Activated T-cell treated with anti-CD3 and anti-CD28 coated beads, Interleukin-2, amount 50 U/mL, for 4 hours (primary cell): ENCODE results near the gene RABGAP1L. TPM values are rescaled to one million over a fixed set of nuclear protein-coding genes. Genes with fewer than 3 reads are reported as not detected.
"Not testable (repeated sequence)": the region's sequence is repeated elsewhere in the genome, so short reads cannot be mapped to it uniquely, and the experiment has no call there.

ENCODE experiments used
- ATAC-seq, 2 donors: fragments of 200-7000 bp; cut with Tn5 transposase; one replicate each; pipeline ENCODE4 v1.10.0; 2021
- DNase-seq: peaks from one replicate; pipeline ENCODE4 v3.0.0-alpha.2; 2020
- H3K27me3 Mint-ChIP-seq: one replicate; pipeline ENCODE4 v1.8.0; 2021; ENCODE audit warnings: low read depth, mixed read lengths
- H3K36me3 Mint-ChIP-seq: one replicate; pipeline ENCODE4 v1.8.0; 2022; ENCODE audit warnings: mixed read lengths; ENCODE audit not compliant: insufficient read depth
- H3K4me1 Mint-ChIP-seq: one replicate; pipeline ENCODE4 v1.8.0; 2021; ENCODE audit warnings: low read depth, mixed read lengths
- H3K4me3 Mint-ChIP-seq: one replicate; pipeline ENCODE4 v1.8.0; 2021; ENCODE audit warnings: mild to moderate bottlenecking, moderate library complexity, mixed read lengths
- H3K9me3 Mint-ChIP-seq: one replicate; pipeline ENCODE4 v1.8.0; 2021; ENCODE audit warnings: mixed read lengths
- total RNA-seq, 3 donors: library from RNA; stranded (reverse); gene quantifications; one replicate each; pipeline ENCODE4 v1.2.1, GENCODE V29; 2021

Gene RABGAP1L
- total RNA-seq, 3 donors from 2014 or later, result 16.9 to 23.2 (median 22.3) TPM

DNA sequence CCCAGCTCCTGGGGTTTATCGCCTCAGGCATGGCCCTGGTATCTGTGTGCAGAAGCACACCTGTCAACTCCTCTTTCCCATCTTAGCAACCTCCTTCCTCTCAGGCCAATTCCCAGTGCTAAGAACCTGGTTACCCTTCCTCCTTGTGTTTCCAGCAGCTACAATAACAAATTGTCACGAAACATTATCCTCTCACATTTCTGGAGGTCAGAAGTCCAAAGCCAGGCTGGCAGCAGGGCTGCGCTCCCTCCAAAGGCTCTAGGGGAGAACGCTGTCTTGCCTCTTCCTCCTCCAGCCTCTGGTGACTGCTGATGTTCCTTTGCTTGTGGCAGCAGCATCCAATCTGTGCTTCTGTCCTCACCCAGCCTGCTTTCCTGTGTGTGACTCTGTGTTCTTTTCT is 874.6 kb downstream of the RABGAP1L start:
- Mint-ChIP-seq H3K4me1 (peaks cover 7% of the 10 kb centered on the region), H3K36me3 (no peaks in the 10 kb centered on the region), H3K4me3 (no peak overlapping the region), H3K27me3 (no peaks in the 10 kb centered on the region), H3K9me3 (no peaks in the 10 kb centered on the region)
- ATAC-seq (no peak), DNase-seq (no peak)

DNA sequence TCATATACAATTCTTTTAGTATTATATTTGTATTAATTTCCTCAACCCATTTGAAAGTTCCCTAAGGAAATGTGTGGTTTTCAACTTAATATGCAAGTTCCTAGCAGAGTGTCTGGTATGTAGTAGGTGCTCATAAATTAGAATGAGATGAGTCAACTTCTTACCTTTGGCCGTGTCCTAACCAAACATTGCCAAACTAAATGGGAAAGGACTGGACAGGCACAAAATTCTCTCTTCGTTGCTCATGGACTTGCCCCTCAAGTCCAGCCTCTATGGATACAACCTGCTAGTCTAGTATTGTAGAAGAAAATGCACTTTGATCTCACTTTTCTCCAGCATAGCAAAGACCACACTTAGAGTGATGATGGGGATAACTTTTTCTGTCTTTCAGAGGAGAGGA is 875.5 kb downstream of the RABGAP1L start:
- Mint-ChIP-seq H3K9me3 (no peaks in the 10 kb centered on the region), H3K4me1 (peaks cover under 1% of the 10 kb centered on the region), H3K4me3 (no peak overlapping the region), H3K27me3 (no peaks in the 10 kb centered on the region), H3K36me3 (no peaks in the 10 kb centered on the region)
- ATAC-seq (no peak), DNase-seq (no peak)

DNA sequence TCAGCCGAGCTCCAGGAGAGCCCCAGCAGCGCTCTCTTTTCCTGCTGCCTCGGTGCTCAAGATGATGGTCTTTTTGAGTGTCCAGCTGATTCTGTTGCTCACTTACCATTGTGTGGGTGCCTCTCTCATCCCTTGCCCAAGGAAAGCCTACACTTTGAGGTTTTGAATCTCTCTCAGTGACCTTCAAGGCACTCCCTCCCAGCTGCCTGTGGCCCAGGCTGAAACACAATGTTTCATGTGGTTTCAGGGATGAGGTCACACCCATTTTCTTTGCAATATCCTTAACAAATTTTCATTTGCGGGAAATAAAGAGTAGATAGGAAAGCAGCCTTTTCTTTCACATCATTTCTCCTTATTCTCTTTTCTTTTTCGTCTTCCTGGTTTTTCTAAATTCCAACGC is 876.5 kb downstream of the RABGAP1L start:
- no peaks in the 10 kb centered on the region for H3K36me3 Mint-ChIP-seq
- no peak for ATAC-seq
- H3K4me3 Mint-ChIP-seq, result no peak overlapping the region

DNA sequence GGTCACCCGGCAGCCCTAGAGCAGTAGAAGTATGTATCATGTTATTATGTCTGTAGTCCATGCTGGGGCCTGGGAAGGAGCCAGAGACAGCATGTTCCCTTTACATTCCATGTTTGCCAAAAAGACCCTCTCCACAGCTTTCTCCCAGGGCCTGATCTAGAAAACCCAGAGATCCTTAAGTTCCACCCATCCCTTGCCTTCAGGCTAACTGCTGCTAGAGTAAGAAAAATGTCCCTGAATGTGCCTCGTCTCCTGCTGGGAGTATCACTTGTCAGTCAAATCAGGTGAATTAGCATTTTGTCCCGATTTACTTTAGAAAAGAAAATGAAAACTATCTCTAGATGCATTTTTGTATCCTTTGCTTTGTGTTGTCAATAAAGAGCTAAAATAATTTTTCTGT is 877.2 kb downstream of the RABGAP1L start:
- Mint-ChIP-seq H3K9me3 (no peaks in the 10 kb centered on the region), H3K27me3 (no peaks in the 10 kb centered on the region), H3K4me1 (no peaks in the 10 kb centered on the region), H3K4me3 (no peak overlapping the region), H3K36me3 (no peaks in the 10 kb centered on the region)
- ATAC-seq (no peak), DNase-seq (no peak)

More for the DNA sequence above, 876.5 kb downstream of the RABGAP1L start:
- Mint-ChIP-seq H3K4me1 (no peaks in the 10 kb centered on the region), H3K9me3 (no peaks in the 10 kb centered on the region), H3K27me3 (no peaks in the 10 kb centered on the region)
- DNase-seq, result no peak

DNA sequence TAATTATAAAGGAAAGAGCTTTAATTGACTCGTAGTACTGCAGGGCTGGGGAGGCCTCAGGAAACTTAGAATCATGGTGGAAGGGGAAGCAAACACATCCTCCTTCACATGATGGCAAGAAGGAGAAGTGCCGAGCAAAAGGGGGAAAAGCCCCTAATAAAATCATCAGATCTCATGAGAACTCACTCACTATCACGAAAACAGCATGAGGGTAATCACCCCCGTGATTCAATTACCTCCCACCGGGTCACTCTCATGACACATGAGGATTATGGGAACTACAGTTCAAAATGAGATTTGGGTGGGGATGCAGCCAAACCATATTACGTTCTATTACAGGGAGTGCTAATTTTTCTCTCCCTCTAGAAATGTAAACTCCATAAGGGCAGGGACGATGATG is 878.1 kb downstream of the RABGAP1L start:
- DNase-seq (no peak), ATAC-seq (no peak)
- H3K36me3 Mint-ChIP-seq, result no peaks in the 10 kb centered on the region
- no peak overlapping the region for H3K4me3 Mint-ChIP-seq
- no peaks in the 10 kb centered on the region for H3K9me3 Mint-ChIP-seq
- no peaks in the 10 kb centered on the region for H3K27me3 Mint-ChIP-seq
- H3K4me1 Mint-ChIP-seq, result no peaks in the 10 kb centered on the region

DNA sequence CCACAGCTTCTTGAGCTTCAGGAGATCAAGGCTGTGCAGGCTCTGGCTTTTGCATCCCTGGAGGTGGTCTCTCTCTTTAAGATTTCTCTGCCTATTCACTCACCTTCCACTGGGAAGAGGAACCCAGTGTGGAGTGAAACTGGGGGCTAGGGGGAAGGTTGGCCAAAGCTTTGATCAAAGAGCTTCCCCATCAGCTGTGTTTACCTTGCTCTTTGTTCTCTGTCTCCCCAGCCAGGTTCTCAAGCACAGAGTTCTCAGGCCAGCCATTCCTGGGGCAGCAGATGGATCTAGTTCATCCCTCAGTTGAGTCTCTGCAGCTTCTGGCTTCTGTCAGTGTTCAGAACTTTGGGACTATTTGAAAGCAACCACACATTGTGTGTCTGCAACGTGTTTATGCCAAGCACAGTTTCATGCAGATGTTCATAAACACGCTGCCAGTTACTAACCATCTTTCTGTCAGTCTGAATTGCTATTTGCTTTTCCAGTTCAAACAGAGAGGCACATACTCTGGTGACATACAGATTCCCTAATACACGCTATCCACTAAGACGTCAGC is 881.1 kb downstream of the RABGAP1L start:
- H3K4me3 Mint-ChIP-seq, result no peak overlapping the region
- DNase-seq (no peak), ATAC-seq (no peak)
- no peaks in the 10 kb centered on the region for H3K9me3 Mint-ChIP-seq
- no peaks in the 10 kb centered on the region for H3K4me1 Mint-ChIP-seq
- H3K36me3 Mint-ChIP-seq, result no peaks in the 10 kb centered on the region
- H3K27me3 Mint-ChIP-seq, result peaks cover 10% of the 10 kb centered on the region

DNA sequence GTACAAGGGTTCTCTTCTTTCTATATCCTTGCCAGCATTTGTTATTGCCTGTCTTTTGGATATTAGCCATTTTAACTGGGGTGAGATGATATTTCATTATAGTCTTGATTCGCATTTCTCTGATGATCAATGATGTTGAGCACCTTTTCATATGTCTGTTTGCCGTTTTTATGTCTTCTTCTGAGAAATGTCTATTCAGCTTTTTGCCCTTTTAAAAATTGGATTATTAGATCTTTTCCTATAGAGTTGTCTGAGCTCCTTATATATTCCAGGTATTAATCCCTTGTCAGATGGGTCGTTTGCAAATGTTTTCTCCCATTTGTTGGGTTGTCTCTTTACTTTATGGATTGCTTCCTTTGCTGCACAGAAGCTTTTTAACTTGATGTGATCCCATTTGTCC is 883.3 kb downstream of the RABGAP1L start:
- Mint-ChIP-seq H3K9me3 (no peaks in the 10 kb centered on the region), H3K4me1 (no peaks in the 10 kb centered on the region), H3K36me3 (no peaks in the 10 kb centered on the region), H3K4me3 (no peak overlapping the region), H3K27me3 (peaks cover 10% of the 10 kb centered on the region)
- ATAC-seq (no peak), DNase-seq (no peak)

DNA sequence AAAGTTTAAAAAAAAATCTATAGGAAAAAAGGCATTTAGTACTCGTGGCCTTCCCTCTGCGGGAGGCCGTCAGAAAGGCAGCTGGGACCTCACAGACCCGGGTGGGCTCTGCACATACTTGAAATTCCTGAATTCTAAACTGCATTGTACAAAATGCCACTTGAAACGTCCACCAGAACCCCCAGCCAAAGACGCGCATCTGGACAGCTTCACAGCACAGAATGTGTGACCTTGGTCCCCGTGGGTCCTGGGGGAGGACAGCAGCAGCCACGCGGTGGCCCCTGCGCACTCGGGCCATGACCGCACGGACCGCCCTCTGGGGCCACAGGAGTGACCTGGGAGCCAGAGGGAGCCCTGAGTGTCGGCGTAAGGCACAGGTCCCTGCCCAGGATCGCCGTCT is 884.5 kb downstream of the RABGAP1L start:
- Mint-ChIP-seq H3K4me3 (no peak overlapping the region), H3K36me3 (no peaks in the 10 kb centered on the region), H3K9me3 (no peaks in the 10 kb centered on the region), H3K4me1 (no peaks in the 10 kb centered on the region), H3K27me3 (peaks cover 16% of the 10 kb centered on the region)
- ATAC-seq, result no peak
- DNase-seq, result no peak

DNA sequence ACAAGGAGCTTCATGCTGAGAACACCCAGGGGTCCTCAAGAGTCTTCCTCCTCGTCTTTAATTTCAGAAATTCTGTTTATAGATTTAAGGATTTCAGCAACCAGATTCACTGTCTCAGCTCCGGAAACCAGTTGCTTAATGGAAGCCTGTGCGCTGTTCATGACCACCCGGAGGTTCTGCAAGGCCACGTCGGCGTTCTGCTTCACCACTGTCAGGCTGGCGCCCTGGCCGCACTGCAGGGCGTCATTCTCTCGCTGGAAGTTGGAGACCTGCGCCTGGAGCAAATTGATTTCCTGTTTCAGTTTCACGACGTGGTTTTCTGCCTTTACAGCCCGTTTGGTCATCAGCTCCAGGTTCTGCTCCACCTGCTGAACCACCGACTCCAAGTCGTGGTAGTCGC is 885.3 kb downstream of the RABGAP1L start:
- H3K36me3 Mint-ChIP-seq, DNase-seq, H3K4me1 Mint-ChIP-seq, H3K9me3 Mint-ChIP-seq, H3K4me3 Mint-ChIP-seq, ATAC-seq: not testable (repeated sequence)
- H3K27me3 Mint-ChIP-seq, result peaks cover 24% of the 10 kb centered on the region

Other genes with a start within 250 kb of the RABGAP1L start
- under 1 TPM; 0.34 to 0.96 (median 0.52) TPM for gene SERPINC1, start 242.2 kb upstream of the RABGAP1L start, total RNA-seq
- gene RC3H1, start 137.2 kb upstream of the RABGAP1L start, total RNA-seq, result 10 to 100 TPM; 37.1 to 40.3 (median 39.7) TPM